ENCODE measurements around the gene RAP1GDS1. TPM values are rescaled to one million over a fixed set of nuclear protein-coding genes. Genes with fewer than 3 reads are reported as not detected.

Gene RAP1GDS1
- total and polyA plus RNA-seq, 2 of the 4 experiments (the other 2 are of a cell fraction) = 29.0 to 85.1 TPM

GRCh38 chr4:98411731-98412130 lies 150.5 kb downstream of the RAP1GDS1 start:
- in situ Hi-C loops (cut with MboI; ENCODE audit: low sequenced_read_pairs) = no loop called here

More at GRCh38 chr4:98411731-98412130, 150.5 kb downstream of the RAP1GDS1 start:
- peaks cover 8% of the 10 kb centered on the region for H3K9me3 ChIP-seq (ENCODE audit: control insufficient read depth, insufficient read depth, low read length)
- dilution Hi-C loops (cut with HindIII; ENCODE audit: low sequenced_read_pairs, unreplicated experiment) = no loop called here
- no peak overlapping the region for H2AK5ac ChIP-seq (ENCODE audit: low read depth, low read length)
- H3K27ac ChIP-seq (ENCODE audit: insufficient read depth, low read length) = no peak overlapping the region
- H3K4me2 ChIP-seq (ENCODE audit: low read depth, low read length) = no peak overlapping the region
- H4K91ac ChIP-seq (ENCODE audit: insufficient read depth, low read depth, low read length) = no peak overlapping the region
- no peak overlapping the region for H2BK20ac ChIP-seq (ENCODE audit: low read depth, low read length)
- no TSS peak for BruUV-seq (replicated peaks)
- H3K4ac ChIP-seq (ENCODE audit: low read depth, low read length) = no peak overlapping the region
- ChIA-PET POLR2A (ENCODE audit: unreplicated experiment) (no interaction called here), CTCF (no interaction called here)
- intact Hi-C loops (cut with micrococcal nuclease) = no loop called here
- H3K9me1 ChIP-seq (ENCODE audit: insufficient read depth, low read length) = no peaks in the 10 kb centered on the region
- peaks cover 2% of the 10 kb centered on the region; the same call in 1 of the 2 replicates for H3K36me3 ChIP-seq (ENCODE audit: control insufficient read depth, insufficient read depth, low read length)
- no peak overlapping the region for H3K14ac ChIP-seq (replicated peaks; ENCODE audit: low read depth, low read length)
- H3K56ac ChIP-seq (ENCODE audit: extremely low read depth, insufficient read depth, low read length) = no peak overlapping the region
- H2BK120ac ChIP-seq (ENCODE audit: low read depth, low read length) = no peak overlapping the region
- no peak overlapping the region for H3K23ac ChIP-seq (ENCODE audit: low read depth, low read length)
- WGBS, 2 experiments (ENCODE audit: extremely low coverage in 2 of 2, insufficient read length in 1 of 2) = no CpG with 5 or more reads among the region's 2 CpGs
- no peak overlapping the region for H2BK15ac ChIP-seq (ENCODE audit: low read depth, low read length)
- no peak overlapping the region for H2AK9ac ChIP-seq (replicated peaks; ENCODE audit: low read depth, low read length, poor library complexity)
- H4K20me1 ChIP-seq (ENCODE audit: insufficient read depth, low read length) = no peaks in the 10 kb centered on the region
- no peak overlapping the region for H3K4me3 ChIP-seq (ENCODE audit: insufficient read depth, low read depth, low read length)
- no peak for TF ChIP-seq MAFK (IDR thresholded peaks at IDR 0.05; ENCODE audit: low read depth, low read length)
- no peak overlapping the region for H3K9ac ChIP-seq (ENCODE audit: low read depth, low read length)
- no peaks in the 10 kb centered on the region; a peak in 1 of 4 replicates for H3K79me1 ChIP-seq (ENCODE audit: low read depth in 1 of 2, low read length in 2 of 2)
- DNase-seq (no peak), ATAC-seq (ENCODE audit: low read depth) (no peak)
- no peak overlapping the region for H2BK5ac ChIP-seq (ENCODE audit: low read depth, low read length, poor library complexity, severe bottlenecking)
- no peak overlapping the region for H4K5ac ChIP-seq (ENCODE audit: low read depth, low read length)
- H3K27me3 ChIP-seq (ENCODE audit: control insufficient read depth, insufficient read depth, low read length) = no peaks in the 10 kb centered on the region
- H2AFZ ChIP-seq (replicated peaks; ENCODE audit: low read length, poor library complexity) = no peak overlapping the region
- H3K4me1 ChIP-seq (ENCODE audit: control insufficient read depth, insufficient read depth, low read length) = no peaks in the 10 kb centered on the region
- H3K18ac ChIP-seq (ENCODE audit: low read depth, low read length) = no peak overlapping the region
- no peak overlapping the region for H4K8ac ChIP-seq (ENCODE audit: low read depth in 2 of 2, low read length in 2 of 2)

All from IMR-90 (cell line).